DOHH2 (cell line): ENCODE measurements around the gene SEMA4C.
A peak's percentile ranks its signal among the peaks of the same experiment; 100 is the strongest.

ENCODE experiments used
- H3F3A ChIP-seq: fragments of 200-600 bp; sonication (generic), shearing (Covaris generic); 2 replicates; pipeline ENCODE4 v1.6.0; 2016; ENCODE audit warnings: antibody characterized with exemption, mild to moderate bottlenecking; ENCODE audit not compliant: control insufficient read depth, insufficient read depth
- H3K27ac ChIP-seq: fragments of 200-600 bp; sonication (generic); 2 replicates; pipeline ENCODE4 v1.5.1; 2014; ENCODE audit warnings: low read depth, mild to moderate bottlenecking, low read length, moderate library complexity
- H3K27me3 ChIP-seq: fragments of 200-600 bp; sonication (generic); 2 replicates; pipeline ENCODE4 v1.6.1; 2014; ENCODE audit warnings: mild to moderate bottlenecking, low read length, mixed read lengths; ENCODE audit not compliant: control insufficient read depth
- H3K36me3 ChIP-seq: fragments of 200-600 bp; sonication (generic); 2 replicates; pipeline ENCODE4 v1.6.1; 2014; ENCODE audit warnings: mild to moderate bottlenecking, low read length, moderate library complexity, mixed read lengths; ENCODE audit not compliant: control insufficient read depth
- H3K4me1 ChIP-seq: fragments of 200-600 bp; sonication (generic); 2 replicates; pipeline ENCODE4 v1.6.1; 2014; ENCODE audit warnings: mild to moderate bottlenecking, low read length, mixed read lengths; ENCODE audit not compliant: control insufficient read depth
- H3K4me2 ChIP-seq: fragments of 200-600 bp; sonication (generic); 2 replicates; pipeline ENCODE4 v1.6.0; 2014; ENCODE audit warnings: mild to moderate bottlenecking, low read length, moderate library complexity
- H3K4me3 ChIP-seq: fragments of 200-600 bp; sonication (generic); 2 replicates; pipeline ENCODE4 v1.5.1; 2014; ENCODE audit warnings: mild to moderate bottlenecking, low read length, mixed read lengths
- H3K79me2 ChIP-seq: fragments of 200-600 bp; sonication (generic); 2 replicates; pipeline ENCODE4 v1.6.1; 2014; ENCODE audit warnings: mild to moderate bottlenecking, low read length, mixed read lengths; ENCODE audit not compliant: control insufficient read depth
- H3K9me2 ChIP-seq: fragments of 200-600 bp; sonication (generic); replicated peaks from 2 replicates; pipeline ENCODE4 v1.6.1; 2014; ENCODE audit warnings: mild to moderate bottlenecking, low read length, mixed read lengths; ENCODE audit not compliant: control insufficient read depth
- H3K9me3 ChIP-seq: fragments of 200-600 bp; sonication (generic); 2 replicates; pipeline ENCODE4 v1.6.1; 2014; ENCODE audit warnings: antibody characterized with exemption, low read length, mixed read lengths; ENCODE audit not compliant: control insufficient read depth, insufficient read depth
- H4K20me1 ChIP-seq: fragments of 200-600 bp; sonication (generic); 2 replicates; pipeline ENCODE4 v1.6.0; 2014; ENCODE audit warnings: low read depth, mild to moderate bottlenecking, antibody characterized with exemption, low read length, moderate library complexity; ENCODE audit not compliant: control insufficient read depth, insufficient read depth
- CTCF ChIP-seq: fragments of 200-600 bp; sonication (generic); IDR thresholded peaks from one replicate; pipeline ENCODE4 v1.5.1; 2014; ENCODE audit warnings: antibody characterized with exemption, mild to moderate bottlenecking, low read depth, low read length; ENCODE audit not compliant: poor library complexity, severe bottlenecking
- EZH2phosphoT487 ChIP-seq: fragments of 200-600 bp; sonication (generic); IDR thresholded peaks from 2 replicates; pipeline ENCODE4 v1.6.1; 2017; ENCODE audit warnings: borderline replicate concordance, mild to moderate bottlenecking, antibody characterized with exemption, low read length, moderate library complexity, mixed read lengths

Gene SEMA4C

DNA sequence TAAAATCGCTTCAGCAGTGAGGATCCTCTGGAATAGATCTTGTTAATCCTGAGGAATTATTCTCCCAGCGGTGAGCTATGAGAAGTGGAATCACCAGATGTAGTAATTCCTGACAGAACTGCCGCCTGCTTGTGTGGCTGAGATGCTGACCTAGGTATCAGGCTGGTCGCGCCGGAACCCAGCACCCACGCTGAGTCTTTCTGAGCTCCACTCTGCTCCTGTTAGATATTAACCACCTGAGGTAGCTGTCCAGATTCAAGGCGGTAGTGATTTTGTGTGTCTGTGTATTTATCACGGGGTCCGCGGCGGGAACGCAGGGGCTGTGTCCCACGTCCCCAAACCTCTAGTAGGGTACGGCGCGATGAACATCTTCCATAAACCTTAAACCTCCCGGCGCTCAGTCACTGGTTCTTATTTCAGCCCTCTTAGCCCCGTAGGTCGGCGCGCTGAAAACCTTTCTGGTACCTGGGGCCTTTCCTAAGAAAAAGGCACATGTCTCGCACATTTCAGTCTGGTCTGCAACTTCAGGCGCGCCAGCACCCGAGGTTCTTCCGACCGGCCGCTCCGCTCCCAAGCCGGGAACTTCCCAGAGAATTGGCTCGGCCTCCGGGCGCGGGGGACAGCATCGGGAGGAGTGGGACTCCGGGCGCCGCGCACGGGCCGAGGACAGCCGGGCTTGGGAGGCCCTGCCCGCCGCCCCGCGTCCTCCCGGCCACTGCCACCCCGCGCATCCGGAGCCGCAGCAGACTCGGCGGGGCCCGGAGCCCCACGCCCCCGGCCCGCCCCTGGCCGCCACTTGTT is 54.4 kb downstream of the SEMA4C start:
- peak overlapping the region; percentile 39 for H3K27ac ChIP-seq

GRCh38 chr2:96813656-96814055 is 56.2 kb downstream of the SEMA4C start:
- Histone ChIP-seq H3K9me2 (no peaks in the 10 kb centered on the region), H3K27me3 (no peaks in the 10 kb centered on the region), H3K36me3 (peaks cover 14% of the 10 kb centered on the region), H4K20me1 (peaks cover 13% of the 10 kb centered on the region), H3K4me2 (no peak overlapping the region), H3K4me1 (peaks cover 46% of the 10 kb centered on the region), H3K9me3 (no peaks in the 10 kb centered on the region), H3K27ac (no peak overlapping the region), H3F3A (no peaks in the 10 kb centered on the region), H3K4me3 (no peak overlapping the region), H3K79me2 (peaks cover 24% of the 10 kb centered on the region)
- no peak for TF ChIP-seq EZH2phosphoT487
- no peak for TF ChIP-seq CTCF

More for the DNA sequence above, 54.4 kb downstream of the SEMA4C start:
- peaks cover 43% of the 10 kb centered on the region for H3K79me2 ChIP-seq
- H3K9me3 ChIP-seq, result no peaks in the 10 kb centered on the region
- no peaks in the 10 kb centered on the region for H3K27me3 ChIP-seq
- no peaks in the 10 kb centered on the region for H3K9me2 ChIP-seq
- peak overlapping the region; percentile 93 for H3K4me3 ChIP-seq
- peak overlapping the region; percentile 93 for H3K4me2 ChIP-seq
- H3K4me1 ChIP-seq, result peaks cover 62% of the 10 kb centered on the region
- TF ChIP-seq EZH2phosphoT487 (no peak), CTCF (no peak)
- peaks cover 32% of the 10 kb centered on the region for H3K36me3 ChIP-seq
- peaks cover 23% of the 10 kb centered on the region for H4K20me1 ChIP-seq
- no peaks in the 10 kb centered on the region for H3F3A ChIP-seq

GRCh38 chr2:96811917-96812316 is 58.0 kb downstream of the SEMA4C start:
- H3F3A ChIP-seq, result peaks cover 3% of the 10 kb centered on the region
- no peaks in the 10 kb centered on the region for H3K9me3 ChIP-seq
- H3K4me3 ChIP-seq, result peak overlapping the region; percentile 34
- H3K79me2 ChIP-seq, result peaks cover 7% of the 10 kb centered on the region
- H3K27me3 ChIP-seq, result no peaks in the 10 kb centered on the region
- no peaks in the 10 kb centered on the region; the same call in none of the 2 replicates for H3K36me3 ChIP-seq
- H3K27ac ChIP-seq, result peak overlapping the region; percentile 21; the same call in 1 of the 2 replicates
- H3K9me2 ChIP-seq, result no peaks in the 10 kb centered on the region
- no peak for TF ChIP-seq EZH2phosphoT487
- no peak for TF ChIP-seq CTCF
- peaks cover 43% of the 10 kb centered on the region for H3K4me1 ChIP-seq
- peak overlapping the region; percentile 50 for H3K4me2 ChIP-seq
- no peaks in the 10 kb centered on the region for H4K20me1 ChIP-seq
